ENCODE results near the gene PTH2R.
"Not testable (repeated sequence)": the region's sequence is repeated elsewhere in the genome, so short reads cannot be mapped to it uniquely, and the experiment has no call there.

The PTH2R gene

GRCh38 chr2:208392300-208392699 is 14.3 kb upstream of the PTH2R start:
- DNase-seq = no peak

GRCh38 chr2:208396796-208397195 is 9.8 kb upstream of the PTH2R start:
- not testable (repeated sequence) for DNase-seq

- no peak for DNase-seq
Measured at GRCh38 chr2:208399201-208399600, 7.4 kb upstream of the PTH2R start.

GRCh38 chr2:208407667-208408066 is 1.1 kb downstream of the PTH2R start:
- peak; percentile 49 for DNase-seq

GRCh38 chr2:208413931-208414330 is 7.3 kb downstream of the PTH2R start:
- no peak for DNase-seq

GRCh38 chr2:208415255-208415654 is 8.7 kb downstream of the PTH2R start:
- DNase-seq = no peak

- no peak for DNase-seq
Measured at GRCh38 chr2:208415897-208416296, 9.3 kb downstream of the PTH2R start.

GRCh38 chr2:208426412-208427045 is 19.9 kb downstream of the PTH2R start:
- DNase-seq = no peak

GRCh38 chr2:208437755-208438154 is 31.2 kb downstream of the PTH2R start:
- no peak for DNase-seq

- DNase-seq = no peak
Measured at GRCh38 chr2:208440716-208441115, 34.1 kb downstream of the PTH2R start.

GRCh38 chr2:208441951-208442350 is 35.4 kb downstream of the PTH2R start:
- no peak for DNase-seq

- DNase-seq = not testable (repeated sequence)
Measured at GRCh38 chr2:208447447-208447846, 40.9 kb downstream of the PTH2R start.

GRCh38 chr2:208451061-208451460 is 44.5 kb downstream of the PTH2R start:
- DNase-seq = no peak

GRCh38 chr2:208454861-208455260 is 48.3 kb downstream of the PTH2R start:
- no peak for DNase-seq

GRCh38 chr2:208463721-208464120 is 57.1 kb downstream of the PTH2R start:
- no peak for DNase-seq

GRCh38 chr2:208464205-208464604 is 57.6 kb downstream of the PTH2R start:
- DNase-seq = no peak

- DNase-seq = peak; percentile 57
Measured at GRCh38 chr2:208466151-208466919, 59.7 kb downstream of the PTH2R start.

- DNase-seq = peak; percentile 35
Measured at GRCh38 chr2:208466920-208467298, 60.3 kb downstream of the PTH2R start.

GRCh38 chr2:208467564-208467963 is 61.0 kb downstream of the PTH2R start:
- no peak for DNase-seq

GRCh38 chr2:208477741-208478140 is 71.1 kb downstream of the PTH2R start:
- DNase-seq = no peak

GRCh38 chr2:208479342-208479741 is 72.8 kb downstream of the PTH2R start:
- DNase-seq = no peak

GRCh38 chr2:208481945-208482344 is 75.4 kb downstream of the PTH2R start:
- DNase-seq = not testable (repeated sequence)

- DNase-seq = not testable (repeated sequence)
Measured at GRCh38 chr2:208482453-208483015, 75.9 kb downstream of the PTH2R start.

- DNase-seq = no peak
Measured at GRCh38 chr2:208485390-208485789, 78.8 kb downstream of the PTH2R start.
